GM20431 (cell line): Measurements from ENCODE around the gene RNF111.
"Not testable (repeated sequence)": the region's sequence is repeated elsewhere in the genome, so short reads cannot be mapped to it uniquely, and the experiment has no call there.

Experiments used
- in situ Hi-C: fragments of 300-500 bp; cut with MseI, MboI; formaldehyde crosslinking; loops from one replicate; pipeline ENCODE4 v1.15.0; 2020; ENCODE audit warnings: low sequenced_read_pairs; ENCODE audit not compliant: unreplicated experiment

RNF111 gene

GRCh38 chr15:59124261-59124660 is 136.8 kb downstream of the RNF111 start:
- in situ Hi-C loops: no loop called here

GRCh38 chr15:59125683-59126082 is 138.2 kb downstream of the RNF111 start:
- in situ Hi-C loops: not testable (repeated sequence)

DNA sequence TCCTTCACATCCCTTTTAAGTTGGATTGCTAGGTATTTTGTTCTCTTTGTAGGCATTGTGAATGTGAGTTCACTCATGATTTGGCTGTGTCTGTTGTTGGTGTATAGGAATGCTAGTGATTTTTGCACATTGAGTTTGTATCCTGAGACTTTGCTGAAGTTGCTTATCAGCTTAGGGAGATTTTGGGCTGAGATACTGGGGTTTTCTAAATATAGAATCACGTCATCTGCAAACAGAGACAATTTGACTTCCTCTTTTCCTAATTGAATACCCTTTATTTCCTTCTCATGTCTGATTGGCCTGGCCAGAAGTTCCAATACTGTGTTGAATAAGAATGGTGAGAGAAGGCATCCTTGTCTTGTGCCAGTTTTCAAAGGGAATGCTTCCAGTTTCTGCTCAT is 139.8 kb downstream of the RNF111 start:
- in situ Hi-C loops: not testable (repeated sequence)

- in situ Hi-C loops: no loop called here
These were observed 144.0 kb downstream of the RNF111 start for GRCh38 chr15:59131456-59131855.

GRCh38 chr15:59131969-59132562 is 144.6 kb downstream of the RNF111 start:
- in situ Hi-C loops: no loop called here

GRCh38 chr15:59133929-59134427 is 146.5 kb downstream of the RNF111 start:
- in situ Hi-C loops: no loop called here

GRCh38 chr15:59137566-59137965 is 150.1 kb downstream of the RNF111 start:
- in situ Hi-C loops: no loop called here

DNA sequence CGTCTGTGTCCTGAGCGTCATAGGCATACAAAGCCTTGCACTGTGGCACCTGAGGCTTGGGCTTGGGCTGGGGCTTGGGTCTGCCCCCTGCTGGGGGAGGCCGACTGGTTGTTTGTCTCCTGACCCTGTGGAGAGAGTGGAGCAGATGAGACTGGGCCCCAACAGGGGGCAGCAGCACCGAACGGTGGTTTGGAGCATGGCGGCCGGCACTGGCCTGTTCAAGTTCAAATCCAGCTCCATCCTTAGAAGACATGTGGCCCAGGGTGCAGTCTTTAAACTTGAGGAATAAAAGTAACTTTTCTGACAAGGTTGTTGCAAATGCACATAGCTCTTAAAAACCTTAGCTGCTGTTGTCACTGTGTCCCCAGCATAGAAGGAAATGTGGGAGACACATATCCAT is 150.8 kb downstream of the RNF111 start:
- in situ Hi-C loops: no loop called here

GRCh38 chr15:59140422-59141226 is 153.2 kb downstream of the RNF111 start:
- in situ Hi-C loops: no loop called here

GRCh38 chr15:59143281-59143680 is 155.8 kb downstream of the RNF111 start:
- in situ Hi-C loops: no loop called here

- in situ Hi-C loops: not testable (repeated sequence)
These were observed 157.1 kb downstream of the RNF111 start for GRCh38 chr15:59144594-59144993.
